GM19238 (cell line): ENCODE measurements around the gene GMPR.
"Not testable (repeated sequence)": the region's sequence is repeated elsewhere in the genome, so short reads cannot be mapped to it uniquely, and the experiment has no call there.

Experiments used
- DNase-seq: peaks from one replicate; pipeline ENCODE4 v3.0.0; 2011; ENCODE audit warnings: low spot score; ENCODE audit not compliant: insufficient read length

GMPR gene

GRCh38 chr6:16244869-16245451 lies 6.6 kb downstream of the GMPR start:
- DNase-seq = no peak

GRCh38 chr6:16248271-16248853 lies 10.0 kb downstream of the GMPR start:
- no peak for DNase-seq

GRCh38 chr6:16249971-16250370 lies 11.6 kb downstream of the GMPR start:
- no peak for DNase-seq

GRCh38 chr6:16251706-16252105 lies 13.3 kb downstream of the GMPR start:
- DNase-seq = no peak

- no peak for DNase-seq
Observed at GRCh38 chr6:16252686-16253299, 14.4 kb downstream of the GMPR start.

GRCh38 chr6:16253399-16254144 lies 15.2 kb downstream of the GMPR start:
- no peak for DNase-seq

GRCh38 chr6:16254535-16254934 lies 16.1 kb downstream of the GMPR start:
- no peak for DNase-seq

- DNase-seq = no peak
Observed at GRCh38 chr6:16256781-16257180, 18.4 kb downstream of the GMPR start.

- no peak for DNase-seq
Observed at GRCh38 chr6:16257999-16258708, 19.8 kb downstream of the GMPR start.

- DNase-seq = no peak
Observed at GRCh38 chr6:16258709-16259075, 20.3 kb downstream of the GMPR start.

GRCh38 chr6:16259604-16260003 lies 21.2 kb downstream of the GMPR start:
- not testable (repeated sequence) for DNase-seq

- DNase-seq = not testable (repeated sequence)
Observed at GRCh38 chr6:16260602-16261001, 22.2 kb downstream of the GMPR start.

- not testable (repeated sequence) for DNase-seq
Observed at GRCh38 chr6:16262773-16263172, 24.4 kb downstream of the GMPR start.

- not testable (repeated sequence) for DNase-seq
Observed at GRCh38 chr6:16263464-16264099, 25.2 kb downstream of the GMPR start.

GRCh38 chr6:16264785-16265184 lies 26.4 kb downstream of the GMPR start:
- no peak for DNase-seq

GRCh38 chr6:16265351-16266341 lies 27.3 kb downstream of the GMPR start:
- DNase-seq = no peak

GRCh38 chr6:16267428-16268263 lies 29.3 kb downstream of the GMPR start:
- no peak for DNase-seq

GRCh38 chr6:16269442-16270070 lies 31.2 kb downstream of the GMPR start:
- DNase-seq = not testable (repeated sequence)
